Mucosa of gallbladder (tissue), 1 donor: ENCODE data around the gene ZNF438. TPM values are rescaled to one million over a fixed set of nuclear protein-coding genes. Genes with fewer than 3 reads are reported as not detected.
"Not testable (repeated sequence)": the region's sequence is repeated elsewhere in the genome, so short reads cannot be mapped to it uniquely, and the experiment has no call there.

Experiments used
- DNase-seq: peaks from one replicate; pipeline ENCODE4 v3.0.0-alpha.2; 2020; ENCODE audit warnings: low spot score
- total RNA-seq: library from RNA; stranded (reverse); gene quantifications from one replicate; pipeline ENCODE4 v1.2.1, GENCODE V29; 2021
- donor health status: DM: no; HTN: no; CAD: no.

The ZNF438 gene
- total RNA-seq: 7.8 TPM

GRCh38 chr10:31031558-31032257 is at the start of gene ZNF438:
TSS of gene ZNF438 (minus strand) at chr10:31031865. CDS start at chr10:30877034, 154,831 bp downstream.
- DNase-seq: peak; percentile 95

DNA sequence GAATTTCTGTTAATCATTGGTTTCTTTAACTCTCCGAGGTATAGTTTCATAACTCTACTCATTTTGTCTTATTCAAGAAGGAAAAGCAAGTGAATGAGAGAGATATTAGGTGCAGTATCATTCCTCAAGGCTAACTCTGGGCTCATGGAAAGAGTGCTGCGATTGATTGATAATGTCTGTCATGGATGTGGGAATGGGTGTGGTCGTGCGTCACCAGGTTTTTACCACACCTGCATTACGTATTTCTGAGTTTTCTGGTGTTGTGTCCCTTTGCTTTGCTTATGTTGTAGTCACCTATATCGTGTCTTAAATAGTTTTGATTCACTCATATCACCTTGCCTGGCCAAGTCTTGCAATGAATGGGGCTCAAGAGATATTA is 44.9 kb upstream of the ZNF438 start:
- no peak for DNase-seq

DNA sequence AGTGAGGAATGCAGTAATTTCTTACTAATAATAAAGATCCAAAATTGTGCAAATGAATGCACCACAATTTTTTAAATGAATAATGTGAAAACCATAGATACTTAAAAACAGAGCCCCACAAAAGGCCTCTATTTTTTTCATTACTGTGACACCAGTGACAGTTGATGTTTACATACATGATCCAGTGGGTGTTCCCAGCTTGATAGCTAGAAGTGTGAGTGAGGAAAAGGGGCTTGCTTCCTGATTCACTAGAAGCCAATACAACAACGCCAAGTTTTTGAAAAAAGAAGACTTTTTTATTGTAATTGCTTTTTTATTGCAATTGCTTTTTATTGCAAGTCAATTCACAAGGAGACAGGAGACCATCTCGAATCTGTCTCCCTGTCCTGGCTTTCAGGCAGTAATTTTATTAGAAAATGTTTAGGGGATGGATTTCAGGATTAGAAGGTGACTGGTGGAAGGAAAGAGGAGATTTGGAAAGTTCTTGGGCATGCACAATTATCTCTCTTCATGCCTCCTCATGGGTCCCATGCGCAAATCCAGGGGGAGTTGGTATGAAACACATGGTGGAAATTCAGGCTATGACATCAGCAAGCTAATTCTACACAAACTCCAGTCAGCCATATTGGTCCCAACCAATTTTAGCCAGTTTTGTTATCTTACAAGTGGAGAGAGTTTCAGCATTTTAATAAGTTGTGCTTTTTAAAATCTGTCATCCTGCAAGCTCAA is 44.4 kb upstream of the ZNF438 start:
- no peak for DNase-seq

DNA sequence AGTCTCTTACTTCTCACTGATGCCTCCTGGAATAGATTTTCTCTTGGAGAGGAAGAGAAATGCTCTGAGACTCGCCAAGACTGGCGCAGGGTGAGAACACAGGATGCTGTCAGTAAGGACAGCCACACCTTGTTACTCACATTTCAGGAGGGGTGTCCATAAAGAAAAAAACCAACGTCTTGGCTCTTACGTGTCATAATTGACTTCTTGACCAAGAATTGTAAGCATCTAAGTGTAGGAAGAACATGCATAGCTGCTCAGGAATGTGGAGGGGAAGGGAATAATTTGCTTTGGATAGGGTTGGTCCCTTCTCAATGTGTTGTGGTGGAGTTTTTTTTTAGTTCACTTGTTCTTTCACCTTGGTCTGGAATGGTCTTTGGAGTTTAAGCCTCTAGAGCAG is 43.8 kb upstream of the ZNF438 start:
- no peak for DNase-seq

DNA sequence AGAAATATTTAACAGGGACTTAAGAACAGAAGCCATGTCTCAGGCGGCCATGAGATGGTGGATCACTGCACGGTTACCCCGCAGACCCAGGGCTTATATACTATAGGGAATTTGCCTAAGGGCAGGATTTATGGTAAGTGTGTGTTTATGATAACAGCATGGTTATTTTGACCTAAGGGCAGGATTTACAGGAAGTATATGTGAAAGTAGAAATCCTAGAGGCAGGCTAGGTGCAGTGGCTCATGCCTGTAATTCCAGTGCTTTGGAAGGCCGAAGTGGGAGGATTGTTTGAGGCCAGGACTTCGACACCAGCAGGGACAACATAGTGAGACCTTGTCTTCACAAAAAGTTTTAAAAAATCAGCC is 43.0 kb upstream of the ZNF438 start:
- no peak for DNase-seq

- DNase-seq: no peak
Measured at GRCh38 chr10:31073996-31074721, 42.5 kb upstream of the ZNF438 start.

GRCh38 chr10:31073211-31073610 is 41.5 kb upstream of the ZNF438 start:
- no peak for DNase-seq

GRCh38 chr10:31072451-31072850 is 40.8 kb upstream of the ZNF438 start:
- DNase-seq: no peak

- DNase-seq: no peak
Measured at GRCh38 chr10:31071232-31072005, 39.8 kb upstream of the ZNF438 start.

GRCh38 chr10:31070691-31071090 is 39.0 kb upstream of the ZNF438 start:
- DNase-seq: no peak

DNA sequence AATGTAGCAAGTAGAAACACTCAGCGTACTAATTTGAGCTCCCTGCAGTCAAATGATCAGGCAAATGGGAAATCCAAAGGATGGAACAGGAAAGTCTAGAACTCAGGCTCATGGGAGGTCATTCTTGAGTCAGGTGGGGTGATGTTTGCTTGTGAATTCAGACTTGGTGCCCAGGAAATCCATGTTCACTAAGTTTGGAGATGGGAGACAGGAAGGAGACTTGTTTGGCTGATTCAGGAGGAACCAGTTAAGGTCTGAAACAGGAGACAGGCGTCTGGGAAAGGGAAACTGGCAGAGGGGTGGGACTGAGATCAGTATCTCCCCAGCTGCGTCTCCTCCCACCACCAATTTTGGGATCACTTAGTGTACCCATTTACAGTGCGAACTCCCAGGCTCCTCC is 38.4 kb upstream of the ZNF438 start:
- no peak for DNase-seq

DNA sequence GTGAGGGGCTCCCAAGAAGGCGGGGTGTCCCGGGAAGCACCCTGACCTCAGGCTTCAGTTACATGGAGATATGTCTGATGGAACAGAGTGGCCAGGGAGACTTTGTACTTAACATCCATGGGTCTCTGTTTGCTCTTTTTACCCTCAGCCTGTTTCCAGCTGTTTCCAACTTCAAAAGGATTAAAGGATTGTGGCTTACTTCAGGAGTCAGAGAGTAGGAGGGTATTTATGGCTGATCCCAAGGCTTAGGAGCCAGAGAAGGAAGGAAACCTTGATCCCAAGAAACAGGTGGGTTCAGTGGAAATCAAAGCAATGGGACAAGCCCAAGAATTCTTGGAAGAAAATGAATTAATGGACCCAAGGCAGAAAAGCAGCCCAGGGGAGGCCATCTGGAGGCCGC is 37.7 kb upstream of the ZNF438 start:
- no peak for DNase-seq

DNA sequence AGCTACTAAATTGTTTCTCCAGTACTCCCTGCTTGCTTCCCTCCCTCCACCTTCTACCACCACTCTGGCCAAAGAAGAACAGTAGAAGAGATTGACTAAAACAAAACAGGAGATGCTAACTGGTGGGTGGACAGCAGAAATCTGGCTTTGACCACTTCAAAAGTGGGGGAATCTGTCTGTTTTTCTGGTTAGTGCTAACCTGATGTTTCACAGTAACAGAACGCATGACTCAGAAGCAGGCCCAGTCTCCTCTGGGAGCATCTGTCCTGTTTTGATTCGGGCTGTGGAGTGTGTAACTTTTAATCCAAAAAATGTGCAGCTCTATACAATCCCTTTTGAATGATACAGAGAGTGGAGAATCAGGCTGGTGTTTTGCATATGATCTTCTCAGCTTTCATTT is 32.7 kb upstream of the ZNF438 start:
- DNase-seq: peak; percentile 23

DNA sequence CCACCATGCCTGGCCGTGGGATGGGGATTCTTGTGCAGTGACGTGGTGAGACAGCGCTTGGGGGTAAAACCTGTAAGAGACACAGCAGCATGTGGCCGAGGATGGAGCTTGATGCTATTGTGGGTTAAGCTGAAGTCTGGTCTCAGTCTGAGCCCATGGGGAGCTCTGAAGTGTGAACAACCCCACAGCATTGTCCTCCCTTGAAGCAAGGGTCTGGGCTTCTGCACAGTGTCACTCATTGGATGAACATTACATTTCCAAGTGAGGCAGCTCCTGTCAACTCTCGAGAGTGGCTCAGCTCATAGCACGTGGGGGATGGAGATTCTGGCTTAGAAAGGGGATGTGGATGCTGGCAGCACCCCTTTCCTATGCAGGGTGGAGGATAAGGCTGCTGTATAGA is 32.2 kb upstream of the ZNF438 start:
- DNase-seq: no peak

- no peak for DNase-seq
Measured at GRCh38 chr10:31062856-31063255, 31.2 kb upstream of the ZNF438 start.

- DNase-seq: no peak
Measured at GRCh38 chr10:31061941-31062340, 30.3 kb upstream of the ZNF438 start.

GRCh38 chr10:31058795-31059703 is 27.4 kb upstream of the ZNF438 start:
- DNase-seq: no peak

DNA sequence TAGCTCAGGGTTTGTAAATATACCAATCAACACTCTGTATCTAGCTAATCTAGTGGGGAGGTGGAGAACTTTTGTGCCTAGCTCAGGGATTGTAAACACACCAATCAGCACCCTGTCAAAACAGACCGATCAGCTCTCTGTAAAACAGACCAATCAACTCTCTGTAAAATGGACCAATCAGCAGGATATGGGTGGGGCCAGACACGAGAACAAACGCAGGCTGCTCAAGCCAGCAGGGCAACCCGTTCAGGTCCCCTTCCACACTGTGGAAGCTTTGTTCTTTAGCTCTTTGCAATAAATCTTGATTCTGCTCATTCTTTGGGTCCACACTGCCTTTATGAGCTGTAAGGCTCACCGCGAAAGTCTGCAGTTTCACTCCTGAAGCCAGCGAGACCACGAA is 25.0 kb upstream of the ZNF438 start:
- DNase-seq: not testable (repeated sequence)

DNA sequence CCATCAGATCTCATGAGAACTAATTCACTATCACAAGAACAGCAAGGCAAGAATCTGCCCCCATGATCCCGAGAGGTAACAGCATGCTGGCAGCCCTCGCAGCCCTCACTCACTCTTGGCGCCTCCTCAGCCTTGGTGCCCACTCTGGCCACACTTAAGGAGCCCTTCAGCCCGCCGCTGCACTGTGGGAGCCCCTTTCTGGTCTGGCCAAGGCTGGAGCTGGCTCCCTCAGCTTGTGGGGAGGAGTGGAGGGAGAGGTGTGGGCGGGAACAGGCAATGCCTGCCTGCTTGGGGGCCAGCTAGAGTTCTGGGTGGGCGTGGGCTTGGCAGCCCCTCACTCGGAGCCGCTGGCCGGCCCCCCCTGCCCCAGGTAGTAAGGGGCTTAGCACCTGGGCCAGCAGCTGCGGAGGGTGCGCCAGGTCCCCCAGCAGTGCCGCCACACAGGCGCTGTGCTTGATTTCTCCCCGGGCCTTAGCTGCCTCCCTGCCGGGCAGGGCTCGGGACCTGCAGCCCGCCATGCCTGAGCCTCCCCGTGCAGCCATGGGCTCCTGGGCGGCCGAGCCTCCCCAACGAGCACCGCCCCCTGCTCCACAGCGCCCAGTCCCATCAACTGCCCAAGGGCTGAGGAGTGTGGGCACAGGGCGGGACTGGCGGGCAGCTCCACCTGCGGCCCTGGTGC is 24.0 kb upstream of the ZNF438 start:
- DNase-seq: no peak

- DNase-seq: no peak
Measured at GRCh38 chr10:31051703-31052102, 20.0 kb upstream of the ZNF438 start.
